ENCODE data around the gene MSRB3. TPM values are rescaled to one million over a fixed set of nuclear protein-coding genes. Genes with fewer than 3 reads are reported as not detected.
"Not testable (repeated sequence)": the region's sequence is repeated elsewhere in the genome, so short reads cannot be mapped to it uniquely, and the experiment has no call there.

MSRB3 gene
- total RNA-seq, 1 donor from 2014 or later: 1.6 TPM

DNA sequence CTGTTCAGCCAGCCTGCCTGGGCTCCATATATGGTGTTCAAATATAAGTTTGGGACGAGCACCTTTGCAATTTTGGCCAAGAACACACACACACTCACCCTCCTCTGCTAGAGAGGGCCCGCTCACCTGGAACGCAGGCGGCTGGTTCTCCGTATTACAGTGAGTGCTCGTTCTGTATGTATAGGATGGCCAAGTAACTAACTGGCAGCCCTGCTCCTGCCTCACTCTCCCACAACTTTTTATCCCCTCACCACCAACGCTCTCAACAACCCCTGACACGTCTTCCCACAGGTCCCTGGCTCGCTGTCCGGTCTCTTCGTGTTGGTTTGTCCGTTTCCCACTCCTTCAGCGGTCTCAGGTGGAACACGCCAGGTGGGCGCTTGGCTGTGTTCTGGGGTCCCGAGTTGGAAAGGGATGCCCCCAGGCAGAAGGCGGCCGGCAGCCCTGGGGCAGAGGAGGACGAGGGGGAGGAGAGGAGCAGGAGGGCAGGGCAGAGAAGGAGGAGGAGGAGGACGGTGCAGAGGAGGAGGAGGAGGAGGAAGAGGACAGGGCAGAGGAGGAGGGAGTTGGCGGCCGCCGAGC is 398 bp upstream of the MSRB3 start:
- H3K27me3 ChIP-seq (ENCODE audit: control insufficient read depth, insufficient read depth, low read length): no peaks in the 10 kb centered on the region
- no peaks in the 10 kb centered on the region for H3K36me3 ChIP-seq (ENCODE audit: control insufficient read depth, insufficient read depth, low read length)
- DNase-seq (ENCODE audit: low read depth) (no peak), FAIRE-seq (no peak)
- TF ChIP-seq, protein P1, sequence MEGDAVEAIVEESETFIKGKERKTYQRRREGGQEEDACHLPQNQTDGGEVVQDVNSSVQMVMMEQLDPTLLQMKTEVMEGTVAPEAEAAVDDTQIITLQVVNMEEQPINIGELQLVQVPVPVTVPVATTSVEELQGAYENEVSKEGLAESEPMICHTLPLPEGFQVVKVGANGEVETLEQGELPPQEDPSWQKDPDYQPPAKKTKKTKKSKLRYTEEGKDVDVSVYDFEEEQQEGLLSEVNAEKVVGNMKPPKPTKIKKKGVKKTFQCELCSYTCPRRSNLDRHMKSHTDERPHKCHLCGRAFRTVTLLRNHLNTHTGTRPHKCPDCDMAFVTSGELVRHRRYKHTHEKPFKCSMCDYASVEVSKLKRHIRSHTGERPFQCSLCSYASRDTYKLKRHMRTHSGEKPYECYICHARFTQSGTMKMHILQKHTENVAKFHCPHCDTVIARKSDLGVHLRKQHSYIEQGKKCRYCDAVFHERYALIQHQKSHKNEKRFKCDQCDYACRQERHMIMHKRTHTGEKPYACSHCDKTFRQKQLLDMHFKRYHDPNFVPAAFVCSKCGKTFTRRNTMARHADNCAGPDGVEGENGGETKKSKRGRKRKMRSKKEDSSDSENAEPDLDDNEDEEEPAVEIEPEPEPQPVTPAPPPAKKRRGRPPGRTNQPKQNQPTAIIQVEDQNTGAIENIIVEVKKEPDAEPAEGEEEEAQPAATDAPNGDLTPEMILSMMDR (IDR thresholded peaks at IDR 0.05; ENCODE audit: insufficient read depth, low read length, severe bottlenecking): no peak
- H3K4me3 ChIP-seq (ENCODE audit: low read depth, low read length): peak overlapping the region; percentile 89

DNA sequence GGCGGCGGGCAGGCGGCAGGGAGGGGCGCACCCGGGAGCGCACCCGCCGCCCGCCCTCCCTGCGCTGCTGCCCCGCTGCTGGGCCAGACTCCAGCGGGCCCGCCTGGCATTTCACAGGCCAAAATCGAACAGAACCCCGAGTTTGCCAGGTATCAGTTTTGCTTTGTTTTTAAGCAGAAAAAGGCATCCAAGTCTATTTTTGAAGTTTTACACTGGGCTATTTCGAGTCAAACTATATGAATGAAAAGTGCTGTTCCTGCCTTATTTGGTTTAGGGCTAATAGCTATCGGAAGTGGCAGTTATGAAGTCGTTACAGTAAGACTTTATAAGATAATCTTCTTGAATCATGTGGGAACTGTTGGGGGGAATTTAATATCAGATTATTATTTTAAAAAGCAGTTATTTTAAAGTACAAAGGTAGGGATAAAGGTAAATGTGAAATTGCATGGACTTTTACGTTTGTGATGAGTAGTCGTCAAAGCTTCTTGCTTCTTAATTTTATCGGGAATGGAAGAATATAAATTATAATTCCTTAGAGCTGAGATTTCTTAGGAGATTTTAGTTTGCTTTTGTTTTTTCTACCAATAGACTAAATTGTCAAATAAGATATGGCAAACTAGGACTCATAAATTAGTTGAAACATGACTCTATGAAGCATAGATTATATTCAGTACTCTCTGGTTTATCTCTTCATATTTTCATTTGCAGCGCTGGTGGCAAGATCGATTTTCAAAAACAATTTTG is 1.1 kb downstream of the MSRB3 start:
- no peaks in the 10 kb centered on the region for H3K36me3 ChIP-seq (ENCODE audit: control insufficient read depth, insufficient read depth, low read length)
- FAIRE-seq (no peak), DNase-seq (ENCODE audit: low read depth) (no peak)
- H3K27me3 ChIP-seq (ENCODE audit: control insufficient read depth, insufficient read depth, low read length): no peaks in the 10 kb centered on the region
- TF ChIP-seq, protein P1 (IDR thresholded peaks at IDR 0.05; ENCODE audit: insufficient read depth, low read length, severe bottlenecking): no peak
- H3K4me3 ChIP-seq (ENCODE audit: low read depth, low read length): peak overlapping the region; percentile 89

DNA sequence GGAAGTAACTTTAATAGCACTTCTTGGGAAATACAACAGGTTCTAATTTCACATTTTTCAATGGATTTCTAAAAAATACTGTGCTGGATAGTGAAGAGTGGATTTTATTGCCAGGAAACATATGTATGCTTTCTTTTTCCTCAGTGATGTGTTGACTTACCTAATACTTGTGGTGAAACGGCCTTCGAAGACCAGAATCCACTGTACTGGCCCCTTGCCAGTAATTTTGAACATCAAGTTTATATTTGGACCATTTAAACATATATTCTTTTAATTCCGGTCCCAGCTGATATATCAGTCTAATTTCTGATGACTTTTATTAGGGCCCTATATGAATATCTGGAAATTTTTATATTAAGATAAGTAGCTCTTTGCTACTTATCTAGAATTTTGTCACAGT is 1.8 kb downstream of the MSRB3 start:
- FAIRE-seq: no peak
- Histone ChIP-seq H3K36me3 (ENCODE audit: control insufficient read depth, insufficient read depth, low read length) (no peaks in the 10 kb centered on the region), H3K4me3 (ENCODE audit: low read depth, low read length) (no peak overlapping the region), H3K27me3 (ENCODE audit: control insufficient read depth, insufficient read depth, low read length) (no peaks in the 10 kb centered on the region)
- TF ChIP-seq, protein P1 (IDR thresholded peaks at IDR 0.05; ENCODE audit: insufficient read depth, low read length, severe bottlenecking): no peak
- no peak for DNase-seq (ENCODE audit: low read depth)

DNA sequence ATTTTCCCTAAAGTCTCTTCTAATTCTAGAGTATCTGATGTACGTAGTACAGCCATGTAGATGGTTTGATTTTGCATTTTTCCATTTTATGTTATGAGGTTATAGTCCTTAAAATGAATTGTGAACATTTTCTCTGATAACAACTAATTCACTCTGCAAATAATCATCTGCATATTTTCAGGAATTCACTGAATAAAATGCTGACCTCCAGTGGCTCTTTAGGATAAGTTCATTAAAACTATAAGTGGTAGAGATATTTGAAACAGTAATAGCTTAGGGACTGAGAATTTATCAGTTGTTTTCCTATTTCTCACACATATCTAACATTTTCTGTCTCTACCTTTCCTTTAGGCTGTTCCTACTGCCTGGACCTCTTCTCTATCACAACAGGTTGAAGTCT is 4.4 kb downstream of the MSRB3 start:
- Histone ChIP-seq H3K36me3 (ENCODE audit: control insufficient read depth, insufficient read depth, low read length) (no peaks in the 10 kb centered on the region), H3K4me3 (ENCODE audit: low read depth, low read length) (no peak overlapping the region), H3K27me3 (ENCODE audit: control insufficient read depth, insufficient read depth, low read length) (no peaks in the 10 kb centered on the region)
- FAIRE-seq (no peak), DNase-seq (ENCODE audit: low read depth) (no peak)
- TF ChIP-seq, protein P1 (IDR thresholded peaks at IDR 0.05; ENCODE audit: insufficient read depth, low read length, severe bottlenecking): no peak

DNA sequence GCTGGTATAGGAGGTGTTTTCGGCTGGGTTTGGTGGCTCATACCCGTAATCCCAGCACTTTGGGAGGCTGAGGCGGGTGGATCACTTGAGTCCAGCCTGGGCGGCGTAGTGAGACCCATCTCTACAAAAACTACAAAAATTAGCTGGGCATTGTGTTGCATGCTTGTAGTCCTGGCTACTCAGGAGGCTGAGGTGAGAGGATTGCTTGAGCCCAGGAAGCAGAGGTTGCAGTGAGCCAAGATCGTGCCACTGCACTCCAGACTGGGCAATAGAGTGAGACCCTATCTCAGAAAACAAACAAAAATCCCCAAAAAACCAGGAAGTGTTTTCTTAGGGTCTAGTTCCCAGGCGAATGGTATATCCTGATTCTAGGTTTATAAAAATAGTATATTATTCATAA is 7.0 kb downstream of the MSRB3 start:
- not testable (repeated sequence) for H3K4me3 ChIP-seq (ENCODE audit: low read depth, low read length); FAIRE-seq; DNase-seq (ENCODE audit: low read depth); H3K27me3 ChIP-seq (ENCODE audit: control insufficient read depth, insufficient read depth, low read length); H3K36me3 ChIP-seq (ENCODE audit: control insufficient read depth, insufficient read depth, low read length)

DNA sequence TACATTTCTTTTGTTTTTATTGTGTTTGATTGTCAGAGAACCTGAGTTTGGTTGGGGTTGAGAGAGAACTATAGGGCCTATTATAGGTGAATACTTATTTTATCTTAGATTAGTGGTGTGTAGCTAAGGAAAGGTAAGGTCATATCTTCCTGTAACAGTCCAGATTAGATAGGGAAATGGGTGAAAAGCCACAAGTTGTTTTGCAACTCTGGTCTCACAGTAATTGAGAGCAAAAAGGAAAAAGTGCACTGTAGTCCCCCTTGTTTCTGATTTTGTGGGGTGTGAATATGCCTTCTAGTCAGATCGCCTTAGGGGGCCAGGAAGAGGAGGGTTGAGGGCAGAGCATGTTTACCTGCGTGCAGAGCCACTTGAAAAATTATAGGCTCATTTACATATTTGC is 8.9 kb downstream of the MSRB3 start:
- no peak for DNase-seq (ENCODE audit: low read depth)
- TF ChIP-seq, protein P1 (IDR thresholded peaks at IDR 0.05; ENCODE audit: insufficient read depth, low read length, severe bottlenecking): no peak
- Histone ChIP-seq H3K36me3 (ENCODE audit: control insufficient read depth, insufficient read depth, low read length) (no peaks in the 10 kb centered on the region), H3K27me3 (ENCODE audit: control insufficient read depth, insufficient read depth, low read length) (no peaks in the 10 kb centered on the region), H3K4me3 (ENCODE audit: low read depth, low read length) (no peak overlapping the region)
- no peak for FAIRE-seq
